ENCODE measurements around the gene MICAL1.

GRCh38 chr6:109446072-109446471, 9.5 kb downstream of the MICAL1 start:
- TF ChIP-seq EZH2 (IDR thresholded peaks at IDR 0.05), result no peak
- no peak for TF ChIP-seq POLR2AphosphoS5 (IDR thresholded peaks at IDR 0.05; ENCODE audit: borderline replicate concordance, low read depth, low read length)
